GM12872 (cell line): Measurements from ENCODE around the gene TP53BP1.

Source experiments
- CTCF ChIP-seq: IDR thresholded peaks from 3 replicates; pipeline ENCODE4 v1.5.1; 2011; ENCODE audit warnings: low read depth, mild to moderate bottlenecking, low read length, moderate library complexity; ENCODE audit not compliant: insufficient read depth

TP53BP1 gene

GRCh38 chr15:43423793-43424192 is 69.2 kb downstream of the TP53BP1 start:
- no peak for TF ChIP-seq CTCF

GRCh38 chr15:43420876-43421275 is 72.1 kb downstream of the TP53BP1 start:
- no peak for TF ChIP-seq CTCF

- TF ChIP-seq CTCF, result no peak
Measured at GRCh38 chr15:43420435-43420834, 72.5 kb downstream of the TP53BP1 start.

- TF ChIP-seq CTCF, result no peak
Measured at GRCh38 chr15:43414196-43414595, 78.8 kb downstream of the TP53BP1 start.

GRCh38 chr15:43412096-43412495 is 80.9 kb downstream of the TP53BP1 start:
- no peak for TF ChIP-seq CTCF

GRCh38 chr15:43410572-43411214 is 82.3 kb downstream of the TP53BP1 start:
- no peak for TF ChIP-seq CTCF

- no peak for TF ChIP-seq CTCF
Measured at GRCh38 chr15:43408789-43409188, 84.2 kb downstream of the TP53BP1 start.
